Suprapubic skin (tissue), 4 donors: Measurements from ENCODE around the gene MORN4.

ENCODE experiments used
- EP300 ChIP-seq: sonication (generic); formaldehyde crosslinking; IDR thresholded peaks from one replicate; pipeline ENCODE4 v1.6.1; 2017; ENCODE audit warnings: antibody characterized with exemption
- POLR2A ChIP-seq, 2 donors: fragments of 450-650 bp; IDR thresholded peaks; one replicate each; pipeline ENCODE4 v1.6.1; 2017; ENCODE audit warnings: antibody characterized with exemption in 2 of 2, mild to moderate bottlenecking in 2 of 2, moderate library complexity in 2 of 2
- POLR2AphosphoS5 ChIP-seq, 3 donors: sonication (generic); formaldehyde crosslinking; IDR thresholded peaks; one replicate each; pipeline ENCODE4 v1.6.1; 2017; ENCODE audit warnings: antibody characterized with exemption in 3 of 3
- TF ChIP-seq, protein P1 (sequence below), 2 donors: fragments of 200-600 bp in 1 of 2; fragments of 450-650 bp in 1 of 2; sonication (generic) in 1 of 2; IDR thresholded peaks; one replicate each; pipeline ENCODE4 v1.5.1; 2016 to 2019; ENCODE audit warnings: antibody characterized with exemption in 2 of 2, mild to moderate bottlenecking in 1 of 2, moderate library complexity in 1 of 2

DNA sequence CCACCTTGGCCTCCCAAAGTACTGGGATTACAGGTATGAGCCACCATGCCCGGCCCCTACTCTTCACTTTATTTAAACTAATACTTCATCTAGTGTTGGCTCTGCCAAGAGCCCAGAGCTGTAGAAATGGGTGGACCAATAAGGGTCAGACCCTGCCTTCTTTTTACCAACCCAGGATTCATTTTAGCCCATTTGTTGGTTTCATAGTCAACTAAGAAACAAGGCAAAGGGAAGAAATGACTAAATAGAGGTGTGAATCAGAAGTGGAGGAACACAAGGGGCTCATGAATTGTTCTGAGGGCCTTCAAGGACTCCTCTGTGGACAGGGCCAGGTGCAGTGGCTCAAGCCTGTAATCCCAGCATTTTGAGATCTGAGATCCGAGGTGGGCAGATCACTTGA, 59.6 kb downstream of the MORN4 start:
- TF ChIP-seq, protein P1, sequence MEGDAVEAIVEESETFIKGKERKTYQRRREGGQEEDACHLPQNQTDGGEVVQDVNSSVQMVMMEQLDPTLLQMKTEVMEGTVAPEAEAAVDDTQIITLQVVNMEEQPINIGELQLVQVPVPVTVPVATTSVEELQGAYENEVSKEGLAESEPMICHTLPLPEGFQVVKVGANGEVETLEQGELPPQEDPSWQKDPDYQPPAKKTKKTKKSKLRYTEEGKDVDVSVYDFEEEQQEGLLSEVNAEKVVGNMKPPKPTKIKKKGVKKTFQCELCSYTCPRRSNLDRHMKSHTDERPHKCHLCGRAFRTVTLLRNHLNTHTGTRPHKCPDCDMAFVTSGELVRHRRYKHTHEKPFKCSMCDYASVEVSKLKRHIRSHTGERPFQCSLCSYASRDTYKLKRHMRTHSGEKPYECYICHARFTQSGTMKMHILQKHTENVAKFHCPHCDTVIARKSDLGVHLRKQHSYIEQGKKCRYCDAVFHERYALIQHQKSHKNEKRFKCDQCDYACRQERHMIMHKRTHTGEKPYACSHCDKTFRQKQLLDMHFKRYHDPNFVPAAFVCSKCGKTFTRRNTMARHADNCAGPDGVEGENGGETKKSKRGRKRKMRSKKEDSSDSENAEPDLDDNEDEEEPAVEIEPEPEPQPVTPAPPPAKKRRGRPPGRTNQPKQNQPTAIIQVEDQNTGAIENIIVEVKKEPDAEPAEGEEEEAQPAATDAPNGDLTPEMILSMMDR (IDR thresholded peaks at IDR 0.05): no peak
- TF ChIP-seq POLR2A (IDR thresholded peaks at IDR 0.05) (no peak), EP300 (no peak), POLR2AphosphoS5 (IDR thresholded peaks at IDR 0.05) (no peak)
